IMR-90 (cell line): Measurements from ENCODE around the gene CDIP1.

Experiments used
- CEBPB ChIP-seq: IDR thresholded peaks from 2 replicates; pipeline ENCODE4 v1.6.1; 2012; ENCODE audit warnings: low read depth, low read length, improper control_type of control experiment
- CHD1 ChIP-seq: IDR thresholded peaks from 2 replicates; pipeline ENCODE4 v1.6.1; 2012; ENCODE audit warnings: low read depth, low read length, improper control_type of control experiment
- CTCF ChIP-seq: conservative IDR thresholded peaks from 2 replicates; pipeline ENCODE4 v1.5.1; 2012; ENCODE audit warnings: mild to moderate bottlenecking, low read depth, low read length, improper control_type of control experiment
- ELK1 ChIP-seq: fragments of 150-350 bp; IDR thresholded peaks from 2 replicates; pipeline ENCODE4 v1.6.1; 2016; ENCODE audit warnings: low read depth, mild to moderate bottlenecking, low read length, moderate library complexity, borderline replicate concordance
- MAZ ChIP-seq: IDR thresholded peaks from 2 replicates; pipeline ENCODE4 v1.6.1; 2012; ENCODE audit warnings: low read depth, mild to moderate bottlenecking, low read length, improper control_type of control experiment, moderate library complexity, borderline replicate concordance
- POLR2A ChIP-seq: IDR thresholded peaks from 2 replicates; pipeline ENCODE4 v1.6.1; 2012; ENCODE audit warnings: mild to moderate bottlenecking, low read depth, low read length
- RAD21 ChIP-seq: IDR thresholded peaks from 2 replicates; pipeline ENCODE4 v1.6.1; 2012; ENCODE audit warnings: low read length, improper control_type of control experiment
- RCOR1 ChIP-seq: IDR thresholded peaks from 2 replicates; pipeline ENCODE4 v1.6.1; 2012; ENCODE audit warnings: mild to moderate bottlenecking, low read length, improper control_type of control experiment; ENCODE audit not compliant: insufficient replicate concordance
- RFX5 ChIP-seq: IDR thresholded peaks from 2 replicates; pipeline ENCODE4 v1.8.0; 2012; ENCODE audit warnings: low read depth, mild to moderate bottlenecking, low read length, moderate library complexity
- SMC3 ChIP-seq: fragments of 150-350 bp; IDR thresholded peaks from 2 replicates; pipeline ENCODE4 v1.6.1; 2016; ENCODE audit warnings: low read depth, mild to moderate bottlenecking, antibody characterized with exemption, low read length, moderate library complexity

GRCh38 chr16:4515611-4516233 is 22.9 kb downstream of the CDIP1 start:
- TF ChIP-seq POLR2A (no peak), CTCF (no peak), MAZ (no peak), SMC3 (no peak), RFX5 (no peak), ELK1 (no peak), CEBPB (no peak), CHD1 (no peak), RAD21 (no peak), RCOR1 (no peak)
